Measurements from ENCODE around the gene PROK1. TPM values are rescaled to one million over a fixed set of nuclear protein-coding genes. Genes with fewer than 3 reads are reported as not detected.
"Not testable (repeated sequence)": the region's sequence is repeated elsewhere in the genome, so short reads cannot be mapped to it uniquely, and the experiment has no call there.

PROK1 gene
- total RNA-seq, 1 donor from 2014 or later: not detected

DNA sequence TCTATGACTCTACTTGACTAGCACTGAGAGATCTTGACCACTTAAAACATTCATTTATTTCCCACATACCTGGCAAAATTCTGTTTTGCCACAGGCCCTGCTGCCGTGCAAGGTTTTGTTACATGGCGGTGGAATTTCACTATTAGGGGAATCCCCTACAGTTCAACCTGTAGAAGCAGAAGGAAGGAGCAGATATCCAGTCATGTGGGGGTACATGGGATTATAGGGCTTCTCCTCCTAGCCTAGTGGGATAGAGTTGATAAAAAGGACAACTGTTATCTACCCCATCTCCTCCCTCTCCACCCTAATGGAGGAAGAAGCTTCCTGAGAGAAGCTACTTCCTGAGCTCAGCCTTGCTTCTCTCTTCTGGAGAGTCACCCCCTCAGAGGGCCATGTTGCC lies 17.7 kb upstream of the PROK1 start:
- no peak for FAIRE-seq
- DNase-seq (ENCODE audit: low spot score in 2 of 2): no peak

DNA sequence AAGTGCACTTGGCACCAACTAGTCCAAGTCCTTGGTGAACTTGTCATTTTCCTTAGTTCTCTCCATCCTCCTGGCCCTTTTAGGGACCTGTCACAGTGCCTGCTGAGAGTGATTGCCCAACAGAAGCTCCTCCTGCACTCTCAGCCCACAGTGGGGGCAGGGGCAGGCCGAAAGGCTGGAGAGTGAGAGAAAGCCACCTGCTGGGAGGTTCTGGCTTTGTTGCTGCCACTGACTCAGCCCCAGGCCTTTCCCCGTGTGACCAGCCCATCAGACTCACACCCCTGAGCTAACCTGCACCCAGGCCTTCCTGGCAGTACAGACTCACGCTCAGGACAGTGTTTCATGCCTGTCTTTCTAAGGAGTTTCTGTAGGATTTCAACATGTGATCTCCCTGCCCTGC lies 17.1 kb upstream of the PROK1 start:
- DNase-seq (ENCODE audit: low spot score in 2 of 2) (no peak), FAIRE-seq (no peak)

DNA sequence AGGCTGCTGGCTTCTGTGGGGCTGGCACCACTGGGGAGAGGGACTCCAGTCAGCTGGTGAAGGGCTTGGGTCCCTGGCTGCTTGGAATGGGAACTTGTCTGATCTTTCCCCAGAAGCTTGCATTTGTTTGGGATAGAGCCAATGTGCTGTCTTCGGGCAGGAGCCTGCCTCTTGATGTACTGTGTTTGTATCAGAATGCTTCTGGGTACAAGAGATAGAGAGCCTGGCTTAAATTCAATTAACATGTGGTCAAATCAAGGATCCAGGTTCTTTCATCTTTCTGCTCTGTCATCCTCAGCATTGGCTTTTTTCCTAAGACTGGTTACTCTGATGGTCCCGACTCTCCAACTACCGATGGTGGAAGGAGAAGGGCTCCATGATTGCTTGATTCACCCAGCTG lies 16.0 kb upstream of the PROK1 start:
- DNase-seq (ENCODE audit: low spot score in 2 of 2): no peak
- FAIRE-seq: no peak

DNA sequence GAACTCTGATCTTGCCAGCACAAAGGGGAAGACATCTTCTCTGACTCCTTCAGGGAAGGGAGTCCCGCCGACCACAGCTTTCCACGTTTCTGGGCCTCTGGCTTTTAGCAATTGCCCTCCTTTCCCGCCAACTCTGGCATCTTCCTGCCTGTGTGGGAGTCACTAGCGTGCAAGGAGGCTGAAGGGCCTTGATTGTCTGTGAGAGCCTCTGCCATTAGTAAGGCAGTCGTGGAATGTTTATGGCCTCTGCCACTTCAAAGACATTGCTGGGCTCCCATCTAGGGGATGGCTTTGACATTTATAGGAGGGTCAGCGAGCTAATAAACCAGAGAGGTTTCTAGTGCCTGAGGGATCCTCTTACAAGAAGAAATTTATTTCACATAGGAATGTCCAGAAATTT lies 14.3 kb upstream of the PROK1 start:
- no peak for DNase-seq (ENCODE audit: low spot score in 2 of 2)
- FAIRE-seq: no peak

DNA sequence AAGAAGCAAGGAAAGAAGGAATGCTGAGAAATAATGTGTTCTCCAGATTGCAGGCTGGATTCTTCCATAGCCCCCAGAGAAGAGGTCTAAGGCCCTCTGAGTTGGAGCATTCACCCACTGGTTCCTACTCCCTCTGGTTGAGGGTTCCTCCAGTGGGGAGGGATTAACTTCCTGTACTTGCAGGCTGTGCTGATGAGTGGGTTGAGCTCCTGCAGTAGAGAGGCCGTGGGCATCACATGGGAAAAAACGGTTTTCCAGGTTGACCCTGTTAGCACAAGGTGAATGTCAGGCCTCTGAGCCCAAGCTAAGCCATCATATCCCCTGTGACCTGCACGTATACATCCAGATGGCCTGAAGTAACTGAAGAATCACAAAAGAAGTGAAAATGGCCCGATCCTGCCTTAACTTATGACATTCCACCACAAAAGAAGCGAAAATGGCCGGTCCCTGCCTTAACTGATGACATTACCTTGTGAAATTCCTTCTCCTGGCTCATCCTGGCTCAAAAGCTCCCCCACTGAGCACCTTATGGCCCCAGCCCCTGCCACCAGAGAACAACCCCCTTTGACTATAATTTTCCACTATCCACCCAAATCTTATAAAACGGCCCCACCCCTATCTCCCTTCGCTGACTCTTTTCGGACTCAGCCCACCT lies 13.2 kb upstream of the PROK1 start:
- not testable (repeated sequence) for FAIRE-seq

DNA sequence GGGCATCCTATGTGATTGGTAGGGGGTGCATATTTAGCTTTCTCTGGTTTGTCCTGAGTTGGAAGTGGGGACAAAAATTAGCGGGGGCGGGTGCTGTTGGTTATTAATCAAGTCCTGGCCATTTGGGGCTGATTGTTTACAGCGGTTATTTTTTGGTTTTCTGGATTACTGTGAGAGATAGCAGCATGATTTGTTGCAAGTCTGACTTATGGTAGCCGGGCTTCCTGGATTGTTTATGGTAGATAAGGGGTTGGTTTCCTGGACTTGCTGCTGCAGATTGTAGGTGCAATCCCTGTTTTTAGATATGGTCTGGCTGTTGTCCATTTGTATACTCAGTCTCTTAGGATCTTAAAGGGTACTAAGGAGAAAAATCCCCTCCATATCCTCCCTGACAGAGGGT lies 12.1 kb upstream of the PROK1 start:
- no peak for FAIRE-seq

More for the DNA sequence above, 13.2 kb upstream of the PROK1 start:
- DNase-seq (ENCODE audit: low spot score in 2 of 2): not testable (repeated sequence)

DNA sequence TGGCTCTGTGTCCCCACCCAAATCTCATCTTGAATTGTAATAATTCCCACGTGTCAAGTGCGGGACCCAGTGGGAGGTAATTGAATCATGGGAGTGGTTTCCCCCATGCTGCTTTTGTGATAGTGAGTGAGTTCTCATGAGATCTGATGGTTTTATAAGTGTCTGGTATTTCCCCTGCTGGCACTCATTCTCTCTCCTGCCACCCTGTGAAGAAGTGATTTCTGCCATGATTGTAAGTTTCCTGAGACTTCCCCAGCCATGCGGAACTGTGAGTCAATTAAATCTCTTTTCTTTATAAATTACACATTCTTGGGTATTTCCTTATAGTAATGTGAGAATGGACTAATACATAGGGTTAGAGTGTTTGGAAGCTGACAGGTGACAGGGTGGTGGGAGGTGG lies 11.1 kb upstream of the PROK1 start:
- FAIRE-seq: not testable (repeated sequence)

More for the DNA sequence above, 12.1 kb upstream of the PROK1 start:
- DNase-seq (ENCODE audit: low spot score in 2 of 2): no peak

DNA sequence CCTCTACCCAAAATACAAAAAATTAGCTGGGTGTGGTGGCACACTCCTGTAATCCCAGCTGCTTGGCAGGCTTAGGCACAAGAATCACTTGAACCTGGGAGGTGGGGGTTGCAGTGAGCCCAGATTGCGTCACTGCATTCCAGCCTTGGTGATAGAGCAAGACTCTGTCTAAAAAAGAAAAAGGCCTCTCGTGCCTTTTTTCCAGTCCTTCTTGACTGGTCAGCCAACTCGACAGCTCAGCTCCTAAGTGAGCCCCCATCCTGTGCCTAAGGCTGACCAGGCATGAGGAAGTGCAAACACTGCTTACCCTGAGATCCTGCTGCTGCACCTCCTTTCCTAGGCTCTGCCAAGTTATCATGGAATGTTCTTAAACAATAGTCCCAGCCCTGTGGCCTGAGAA lies 10.1 kb upstream of the PROK1 start:
- FAIRE-seq: no peak
- no peak for DNase-seq (ENCODE audit: low spot score in 2 of 2)

More for the DNA sequence above, 11.1 kb upstream of the PROK1 start:
- DNase-seq (ENCODE audit: low spot score in 2 of 2): not testable (repeated sequence)

DNA sequence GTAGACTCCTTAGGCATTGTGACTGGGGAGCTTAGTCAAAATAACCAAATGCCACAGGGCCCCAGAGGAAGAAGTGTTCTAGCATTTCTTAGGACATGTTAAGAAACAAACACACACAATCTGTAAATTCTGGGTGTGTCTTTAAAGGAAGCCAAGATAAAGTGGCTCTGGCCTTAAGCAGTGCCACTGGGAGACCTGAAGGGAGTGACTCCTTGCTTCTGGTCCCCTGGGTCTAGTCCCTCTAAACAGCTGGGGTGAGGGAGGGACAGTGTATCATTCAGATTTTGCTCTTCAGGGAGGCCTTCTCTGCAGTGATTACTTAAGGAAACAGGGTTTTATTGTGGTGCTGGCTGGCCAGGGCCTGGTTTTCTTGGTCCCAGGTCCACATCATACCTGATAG lies 9.1 kb upstream of the PROK1 start:
- FAIRE-seq (no peak), DNase-seq (ENCODE audit: low spot score in 2 of 2) (no peak)

DNA sequence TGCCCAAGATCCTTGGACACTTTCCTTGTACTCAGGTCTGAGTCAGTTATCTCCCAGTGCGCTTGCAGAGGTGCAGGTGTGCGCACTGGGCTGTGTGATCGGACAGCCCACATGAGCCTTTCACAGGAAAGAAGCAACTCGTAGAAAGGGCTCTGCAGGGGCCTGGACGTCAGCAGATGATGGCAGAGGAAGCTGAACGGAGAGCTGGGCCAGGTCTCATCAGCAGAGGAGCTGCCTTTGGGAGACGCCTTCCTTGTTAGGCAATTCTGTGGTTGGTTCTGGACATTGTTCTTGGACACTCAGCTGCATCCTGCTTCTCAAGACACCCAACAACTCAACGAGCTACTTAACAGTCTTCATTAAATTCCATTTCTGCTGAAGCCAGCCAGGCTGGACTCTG lies 7.5 kb upstream of the PROK1 start:
- FAIRE-seq: no peak
- DNase-seq (ENCODE audit: low spot score in 2 of 2): no peak

DNA sequence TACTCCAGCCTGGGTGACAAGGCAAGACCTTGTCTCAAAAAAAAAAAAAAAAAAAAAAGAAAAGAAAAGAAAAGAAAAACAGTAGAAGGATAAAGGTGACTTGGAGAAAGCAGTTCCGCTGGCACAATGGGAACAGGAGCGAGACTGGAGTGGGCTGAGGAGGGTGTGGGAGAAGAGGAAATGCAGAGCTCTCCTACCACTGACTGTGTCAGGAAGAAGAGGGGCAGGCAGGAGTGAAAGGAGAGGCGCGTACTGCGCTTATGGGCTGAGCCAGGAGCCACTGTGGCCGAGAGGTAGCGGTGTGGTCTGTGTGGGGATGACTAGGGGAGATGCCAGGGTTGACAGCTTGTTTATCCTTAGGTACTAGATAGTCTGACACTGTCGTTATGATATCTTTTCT lies 6.4 kb upstream of the PROK1 start:
- FAIRE-seq: no peak
- no peak for DNase-seq (ENCODE audit: low spot score in 2 of 2)

DNA sequence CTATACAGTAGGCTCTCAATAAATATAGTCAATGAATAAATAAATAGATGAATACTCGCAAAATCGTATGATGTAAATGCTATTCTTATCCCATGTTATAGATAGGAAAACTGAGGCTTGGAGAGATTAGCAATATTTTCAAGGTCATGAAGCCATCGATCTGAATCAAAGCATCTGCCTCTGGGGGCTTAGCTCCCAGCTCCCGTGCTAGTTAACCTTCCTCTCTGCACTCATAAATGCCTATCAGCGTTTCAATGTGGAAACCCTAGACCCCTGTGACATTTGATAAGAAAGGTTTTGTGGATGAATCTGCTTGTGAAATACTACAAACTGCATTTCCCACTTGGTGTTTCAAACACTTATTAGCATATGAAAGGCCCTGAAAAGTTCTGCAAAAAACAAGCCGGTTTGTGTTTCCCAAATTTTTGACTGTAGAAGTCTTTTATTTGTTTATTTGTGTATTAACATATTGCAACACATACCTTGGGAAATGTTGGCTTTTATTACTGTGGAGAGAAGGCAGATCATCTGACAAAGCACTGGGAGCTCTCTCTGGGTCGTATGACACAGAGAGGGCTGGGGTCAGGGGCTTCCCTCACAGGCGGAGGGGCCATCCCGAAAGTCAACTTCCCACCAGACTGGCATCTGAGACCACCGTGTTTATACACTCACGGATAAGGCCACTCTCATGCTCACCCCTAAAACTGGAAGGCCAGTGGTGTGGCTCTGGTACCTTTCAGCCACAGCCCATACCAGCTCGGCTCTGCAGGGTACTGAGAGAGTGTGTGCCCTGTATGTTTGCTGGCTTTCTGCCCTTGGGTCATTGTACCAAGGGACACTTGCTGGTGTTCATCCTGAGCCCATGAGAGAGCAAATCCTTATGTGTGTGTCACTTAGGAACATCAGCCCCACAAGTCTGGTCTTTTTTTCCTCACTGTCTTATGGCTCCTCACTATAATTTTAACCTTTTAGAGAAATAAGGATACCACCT lies 993 bp upstream of the PROK1 start:
- no peak for DNase-seq (ENCODE audit: low spot score in 2 of 2)
- no peak for FAIRE-seq

DNA sequence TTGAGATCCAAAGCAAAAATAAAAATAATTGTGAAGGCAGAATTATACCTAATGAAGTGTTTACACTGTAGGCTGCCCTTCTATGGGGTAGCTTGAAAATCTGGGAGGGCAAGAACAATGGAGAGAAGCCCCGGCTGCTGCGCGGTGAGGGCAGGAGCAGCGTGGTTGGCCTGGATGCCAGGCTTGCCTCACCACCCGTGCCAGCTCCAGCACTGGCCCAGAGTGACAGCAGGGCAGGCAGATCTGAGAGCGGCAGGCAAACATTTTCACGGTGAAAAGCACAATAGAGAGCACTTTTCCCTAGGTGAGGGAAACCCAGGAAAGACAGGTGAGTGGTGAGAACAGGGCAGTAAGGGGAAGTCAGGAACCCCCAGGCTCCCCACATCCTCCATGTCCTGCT lies 1.4 kb downstream of the PROK1 start:
- DNase-seq (ENCODE audit: low spot score in 2 of 2): no peak
- no peak for FAIRE-seq

DNA sequence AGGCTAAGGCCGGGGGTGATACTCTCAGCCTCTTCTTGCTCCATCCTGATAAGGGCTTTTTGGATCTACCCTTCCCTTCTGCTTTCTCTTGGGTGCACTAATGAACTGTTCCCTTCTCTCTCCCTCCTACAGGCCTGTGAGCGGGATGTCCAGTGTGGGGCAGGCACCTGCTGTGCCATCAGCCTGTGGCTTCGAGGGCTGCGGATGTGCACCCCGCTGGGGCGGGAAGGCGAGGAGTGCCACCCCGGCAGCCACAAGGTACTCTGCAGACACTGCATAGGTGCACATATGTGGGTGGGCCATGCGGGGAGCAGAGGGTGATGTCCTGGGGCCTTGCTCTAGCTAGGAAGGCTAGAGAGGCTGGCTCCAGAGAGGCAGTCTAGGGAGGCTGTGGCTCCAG lies 2.9 kb downstream of the PROK1 start:
- no peak for FAIRE-seq

DNA sequence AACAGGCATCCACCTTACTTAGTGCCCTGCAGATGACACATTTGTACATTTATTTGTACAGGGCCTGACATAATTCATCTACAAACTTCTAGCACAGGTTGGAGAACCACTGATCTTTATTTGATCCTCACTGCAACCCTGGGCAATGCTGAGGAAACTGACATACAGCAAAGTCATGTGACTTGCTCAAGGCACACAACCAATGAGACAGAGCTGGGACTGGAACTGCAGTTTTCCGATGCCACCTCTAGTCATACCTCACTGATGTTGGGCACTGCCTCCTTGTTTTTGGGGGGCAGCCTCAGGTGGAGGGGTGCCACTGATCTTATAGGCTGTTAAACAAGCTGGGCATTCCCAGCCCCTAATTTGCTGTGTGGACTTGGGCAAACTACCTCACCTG lies 3.4 kb downstream of the PROK1 start:
- FAIRE-seq (no peak), DNase-seq (ENCODE audit: low spot score in 2 of 2) (no peak)

More for the DNA sequence above, 2.9 kb downstream of the PROK1 start:
- DNase-seq (ENCODE audit: low spot score in 2 of 2): no peak

DNA sequence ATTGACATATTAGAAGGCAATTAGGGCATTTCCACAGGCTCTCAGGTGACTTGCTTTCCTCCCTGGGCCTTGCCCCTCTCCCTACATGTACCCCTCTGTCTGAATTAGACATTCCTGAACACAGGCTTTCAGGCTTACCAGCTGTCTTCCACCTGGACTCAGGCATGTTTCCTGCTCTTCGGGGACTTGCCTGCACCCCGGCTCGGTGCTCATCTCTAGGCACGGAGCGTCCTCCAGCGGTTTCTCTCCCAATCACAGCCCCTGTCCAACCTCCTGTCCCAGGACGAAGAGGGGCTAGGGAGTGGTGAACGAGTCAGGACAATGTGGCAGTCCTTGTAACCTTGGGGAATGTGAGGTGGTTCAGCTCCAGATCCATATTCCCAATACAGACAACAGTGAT lies 4.2 kb downstream of the PROK1 start:
- DNase-seq (ENCODE audit: low spot score in 2 of 2) (no peak), FAIRE-seq (no peak)

DNA sequence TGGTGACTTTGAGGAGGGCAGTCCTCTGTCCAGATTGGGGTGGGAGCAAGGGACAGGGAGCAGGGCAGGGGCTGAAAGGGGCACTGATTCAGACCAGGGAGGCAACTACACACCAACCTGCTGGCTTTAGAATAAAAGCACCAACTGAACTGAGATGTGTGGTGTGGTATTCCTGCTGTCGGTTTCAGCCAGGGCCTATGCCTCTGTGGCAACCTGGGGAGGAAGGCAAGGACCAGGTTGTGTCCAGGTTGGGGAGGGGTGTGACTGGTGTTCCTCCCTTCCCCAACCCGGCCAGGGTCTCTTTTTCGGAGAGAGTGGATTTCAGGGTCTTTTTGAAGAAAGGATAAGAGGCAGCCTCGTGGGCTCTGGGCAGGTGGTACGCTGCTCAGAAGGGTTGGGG lies 6.3 kb downstream of the PROK1 start:
- DNase-seq (ENCODE audit: low spot score in 2 of 2): no peak
- FAIRE-seq: no peak

DNA sequence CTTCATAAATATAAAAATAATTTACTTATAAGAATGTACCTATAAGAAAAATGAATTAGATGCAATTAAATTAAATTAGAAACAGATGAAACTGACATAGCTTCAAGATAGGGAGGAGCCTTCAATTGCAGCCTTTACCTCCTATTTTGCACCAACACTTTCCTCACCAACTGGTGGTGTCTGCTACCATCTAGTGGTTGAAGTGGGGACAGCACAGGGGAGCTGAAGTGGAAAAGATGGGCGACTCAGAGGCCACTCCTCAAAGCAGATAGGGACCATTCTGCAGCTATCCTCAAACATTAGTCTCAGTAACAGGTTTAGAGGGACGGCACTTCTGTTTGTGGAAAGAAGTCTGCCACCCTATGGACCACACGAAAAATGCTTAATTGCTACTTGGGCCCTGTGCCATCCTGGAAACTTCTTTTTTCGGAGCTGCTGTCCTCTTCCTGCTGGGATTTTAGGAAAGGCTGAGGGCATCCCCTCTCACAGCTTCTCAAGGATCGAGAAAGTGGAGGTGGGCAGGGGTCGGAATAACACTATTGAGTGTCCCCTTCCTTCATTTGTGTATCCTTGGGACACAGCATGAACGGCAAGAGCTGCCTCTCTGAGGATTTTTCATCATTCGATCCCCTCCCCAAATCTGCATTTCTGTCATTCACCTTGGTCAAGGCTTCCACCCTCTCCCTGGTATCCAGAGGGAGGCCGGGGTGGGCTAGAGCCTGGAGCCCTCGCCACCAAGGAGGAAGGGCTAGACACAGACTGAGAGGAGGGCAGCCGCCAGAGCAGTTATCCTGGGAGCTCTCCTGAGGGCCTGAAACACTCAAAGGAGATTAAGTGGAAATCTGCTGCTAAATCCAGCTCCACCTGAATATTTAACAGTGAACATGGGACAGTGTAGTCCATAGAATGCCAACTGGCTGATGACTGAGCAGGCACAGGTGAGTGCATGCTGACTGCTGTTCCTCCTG lies 9.6 kb downstream of the PROK1 start:
- FAIRE-seq (peak; percentile 8), DNase-seq (ENCODE audit: low spot score in 2 of 2) (peak; percentile 68 to 82)

DNA sequence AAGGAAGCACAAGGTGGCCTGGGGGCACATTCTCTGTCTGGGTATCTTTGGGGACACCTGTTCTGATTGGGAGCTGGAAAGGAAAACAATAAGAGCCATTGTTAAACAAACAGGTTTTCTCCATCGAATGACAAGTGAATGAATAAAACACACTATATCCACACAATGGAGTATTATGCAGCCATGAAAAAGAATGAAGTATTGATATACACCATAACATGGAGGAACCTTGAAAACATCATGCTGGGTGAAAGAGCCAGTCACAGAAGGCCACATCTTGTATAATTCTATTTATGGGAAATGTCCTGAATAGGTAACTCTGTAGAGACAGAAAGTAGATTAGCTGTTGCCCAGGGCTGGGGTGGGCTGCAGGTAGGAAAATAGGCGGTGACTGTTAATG lies 11.1 kb downstream of the PROK1 start:
- DNase-seq (ENCODE audit: low spot score in 2 of 2) (no peak), FAIRE-seq (no peak)

DNA sequence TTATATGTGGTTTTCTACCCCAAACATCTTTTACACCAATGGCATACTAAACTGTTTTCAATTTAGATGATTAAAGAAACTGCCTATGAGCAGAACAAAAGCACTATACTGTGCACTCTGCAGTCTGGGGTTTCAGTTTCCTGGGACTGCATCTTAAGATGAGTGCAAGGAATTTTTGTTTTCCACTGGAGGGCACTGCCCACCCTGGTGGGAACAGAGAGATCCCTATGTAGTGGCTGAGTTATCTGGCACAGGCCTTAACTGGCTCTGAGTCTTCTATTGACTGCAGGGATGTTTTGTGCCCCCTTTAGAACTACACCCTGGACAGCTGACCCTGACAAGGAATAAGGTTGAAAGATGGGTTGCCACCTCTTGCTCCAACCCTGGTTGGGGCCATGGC lies 12.0 kb downstream of the PROK1 start:
- no peak for FAIRE-seq
- DNase-seq (ENCODE audit: low spot score in 2 of 2): no peak

DNA sequence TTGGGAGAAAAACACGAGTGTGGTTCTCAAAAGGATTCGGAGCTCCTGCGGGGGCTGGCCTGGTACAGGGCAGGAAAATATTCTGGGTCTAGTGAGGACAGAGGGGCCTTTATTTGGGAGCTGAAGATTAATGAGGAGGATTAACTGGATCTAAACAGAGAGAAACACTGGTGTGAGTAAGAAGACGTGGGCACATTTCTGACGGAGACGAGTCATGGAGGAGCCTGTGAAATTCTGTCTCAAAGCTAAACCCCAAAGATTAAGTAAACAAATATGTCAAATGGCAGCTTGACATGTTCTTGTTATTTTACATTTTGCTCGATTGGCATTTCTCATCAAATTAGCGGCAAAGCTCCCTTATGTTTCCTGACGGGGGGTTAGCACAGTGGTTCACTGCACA lies 12.8 kb downstream of the PROK1 start:
- FAIRE-seq: no peak
- DNase-seq (ENCODE audit: low spot score in 2 of 2): no peak

All from frontal cortex (tissue), 4 donors.